ENCODE results near the gene ARID3B.

DNA sequence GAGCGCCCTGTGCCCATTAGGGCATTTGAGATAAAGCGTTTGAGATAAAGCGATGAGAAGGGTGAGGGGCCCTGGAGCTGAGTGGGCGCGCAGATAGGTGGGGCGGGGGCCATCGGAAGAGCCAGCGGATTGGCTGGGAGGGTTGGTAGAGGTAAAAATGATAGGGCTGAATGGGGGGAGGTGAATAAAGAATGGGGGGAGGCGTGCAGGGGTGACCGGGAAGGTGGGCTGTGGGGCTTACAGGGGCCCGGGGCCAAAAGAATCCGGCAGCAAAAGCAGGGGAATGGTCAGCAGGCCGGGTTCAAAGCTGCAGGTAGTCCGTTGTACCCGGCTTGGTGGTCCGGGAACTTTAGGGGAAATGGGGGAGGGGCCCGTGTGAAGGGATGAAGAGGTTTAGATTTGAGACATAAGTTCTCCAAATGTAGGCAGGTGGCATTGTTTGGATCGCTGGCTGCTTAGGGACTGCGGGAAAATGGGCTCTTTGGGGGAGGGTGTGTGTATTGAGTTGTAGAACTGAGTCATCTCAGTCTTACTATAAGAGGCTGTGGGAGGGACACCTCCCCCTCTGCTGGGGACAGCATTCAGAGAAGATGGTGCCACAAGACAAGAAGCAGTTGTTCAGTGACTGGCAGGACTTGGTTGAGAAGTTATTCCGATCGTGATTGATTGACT is 610 bp downstream of the ARID3B start:
- TF ChIP-seq CTCF (IDR thresholded peaks at IDR 0.05) (no peak), POLR2A (IDR thresholded peaks at IDR 0.05) (no peak)

Measured in thyroid gland (tissue), 4 donors.